Natural killer cell (primary cell): ENCODE results near the gene POLR3E. TPM values are rescaled to one million over a fixed set of nuclear protein-coding genes. Genes with fewer than 3 reads are reported as not detected.

Experiments used
- ATAC-seq, 3 donors: fragments of 150-1000 bp in 2 of 3; fragments of 200-7000 bp in 1 of 3; cut with Tn5 transposase; 1 replicate in 1 of 3; 2 replicates in 2 of 3; pipeline ENCODE4 v1.10.0; 2021; ENCODE audit warnings: mild to moderate bottlenecking in 2 of 3, moderate library complexity in 2 of 3
- DNase-seq, 2 donors: peaks; one replicate each; pipeline versions ENCODE4 v3.0.0 to v3.0.0-alpha.2; 2013 to 2021; ENCODE audit warnings: mixed read lengths in 1 of 2
- H3K27ac ChIP-seq: one replicate; pipeline ENCODE4 v1.5.1; 2013; ENCODE audit warnings: mild to moderate bottlenecking, low read length
- H3K27me3 ChIP-seq: one replicate; pipeline ENCODE4 v1.6.1; 2013; ENCODE audit warnings: low read length; ENCODE audit not compliant: control insufficient read depth, insufficient read depth
- H3K36me3 ChIP-seq: one replicate; pipeline ENCODE4 v1.6.1; 2013; ENCODE audit warnings: low read length; ENCODE audit not compliant: control insufficient read depth, insufficient read depth
- H3K4me1 ChIP-seq: one replicate; pipeline ENCODE4 v1.6.1; 2013; ENCODE audit warnings: low read length; ENCODE audit not compliant: control insufficient read depth, insufficient read depth
- H3K4me3 ChIP-seq: one replicate; pipeline ENCODE4 v1.5.1; 2013; ENCODE audit warnings: low read length
- H3K9me3 ChIP-seq: one replicate; pipeline ENCODE4 v1.6.1; 2013; ENCODE audit warnings: low read length; ENCODE audit not compliant: control insufficient read depth, insufficient read depth
- H3K27ac Mint-ChIP-seq, 2 donors: one replicate each; pipeline ENCODE4 v1.8.0; 2022; ENCODE audit warnings: mild to moderate bottlenecking in 2 of 2, mixed read lengths in 2 of 2, moderate library complexity in 1 of 2
- H3K27me3 Mint-ChIP-seq, 2 donors: one replicate each; pipeline ENCODE4 v1.8.0; 2022; ENCODE audit warnings: low read depth in 2 of 2, mixed read lengths in 2 of 2
- H3K36me3 Mint-ChIP-seq: one replicate; pipeline ENCODE4 v1.8.0; 2022; ENCODE audit warnings: mixed read lengths
- H3K4me1 Mint-ChIP-seq, 2 donors: one replicate each; pipeline ENCODE4 v1.8.0; 2022; ENCODE audit warnings: mixed read lengths in 2 of 2
- H3K4me3 Mint-ChIP-seq: one replicate; pipeline ENCODE4 v1.8.0; 2022; ENCODE audit warnings: mild to moderate bottlenecking, moderate library complexity, mixed read lengths
- H3K9me3 Mint-ChIP-seq, 2 donors: one replicate each; pipeline ENCODE4 v1.8.0; 2022; ENCODE audit warnings: mixed read lengths in 2 of 2
- CTCF ChIP-seq: fragments of 200-600 bp; IDR thresholded peaks from one replicate; pipeline ENCODE4 v1.8.0; 2022; ENCODE audit warnings: antibody characterized with exemption
- WGBS: methylation state at CpG from one replicate; pipeline ENCODE4 v1.1.7; 2013; ENCODE audit warnings: missing lambda C conversion rate; ENCODE audit not compliant: insufficient coverage; 5-methylcytosine and 5-hydroxymethylcytosine counted together
- intact Hi-C: fragments of 100-400 bp; cut with micrococcal nuclease; formaldehyde crosslinking; loops from one replicate; pipeline ENCODE4 v1.14.2; 2022
- total RNA-seq, 4 donors: library from RNA; stranded (reverse); fragments of 120-200 nt in 1 of 4; gene quantifications; one replicate each; pipeline versions ENCODE4 v1.2.3 to v1.2.4, GENCODE V29; 2013 to 2022

The POLR3E gene
- total RNA-seq, 3 donors from 2014 or later (not counting 1 experiment from before 2014, with no cell fraction given): 95.0 to 116 (median 104) TPM

GRCh38 chr16:22359679-22360078 lies 62.5 kb downstream of the POLR3E start:
- H3K27ac ChIP-seq: no peak overlapping the region
- DNase-seq (no peak), ATAC-seq (no peak)
- Mint-ChIP-seq H3K36me3 (no peaks in the 10 kb centered on the region), H3K27me3 (no peaks in the 10 kb centered on the region), H3K4me3 (no peak overlapping the region), H3K4me1 (peaks cover 12 to 27% of the 10 kb centered on the region in 2 donors), H3K27ac (peak overlapping the region in 1 of 2 donors; percentile 26), H3K9me3 (no peaks in the 10 kb centered on the region)
- H3K27me3 ChIP-seq: no peaks in the 10 kb centered on the region
- no peaks in the 10 kb centered on the region for H3K9me3 ChIP-seq
- peaks cover 14% of the 10 kb centered on the region for H3K4me1 ChIP-seq
- H3K36me3 ChIP-seq: peaks cover 2% of the 10 kb centered on the region
- no peak for TF ChIP-seq CTCF
- H3K4me3 ChIP-seq: no peak overlapping the region
- intact Hi-C loops: no loop called here

- H3K4me1 ChIP-seq: peaks cover 11% of the 10 kb centered on the region
- intact Hi-C loops: no loop called here
- H3K4me1 Mint-ChIP-seq: peaks cover 14 to 24% of the 10 kb centered on the region in 2 donors
Measured at GRCh38 chr16:22360963-22361659, 63.9 kb downstream of the POLR3E start.

GRCh38 chr16:22364241-22364640 lies 67.0 kb downstream of the POLR3E start:
- DNase-seq (no peak), ATAC-seq (no peak)
- Mint-ChIP-seq H3K36me3 (no peaks in the 10 kb centered on the region), H3K27me3 (no peaks in the 10 kb centered on the region), H3K4me1 (peaks cover 13 to 15% of the 10 kb centered on the region in 2 donors), H3K9me3 (no peaks in the 10 kb centered on the region), H3K4me3 (no peak overlapping the region), H3K27ac (no peak overlapping the region)
- H3K27ac ChIP-seq: no peak overlapping the region
- peaks cover 4% of the 10 kb centered on the region for H3K4me1 ChIP-seq
- no peaks in the 10 kb centered on the region for H3K27me3 ChIP-seq
- no peaks in the 10 kb centered on the region for H3K9me3 ChIP-seq
- H3K36me3 ChIP-seq: peaks cover 2% of the 10 kb centered on the region
- H3K4me3 ChIP-seq: no peak overlapping the region
- WGBS: 100% methylated on average over 2 of the region's 2 CpGs
- TF ChIP-seq CTCF: no peak
- intact Hi-C loops: no loop called here

More at GRCh38 chr16:22360963-22361659, 63.9 kb downstream of the POLR3E start:
- no peak overlapping the region for H3K4me3 ChIP-seq
- Mint-ChIP-seq H3K9me3 (no peaks in the 10 kb centered on the region), H3K27ac (no peak overlapping the region), H3K27me3 (no peaks in the 10 kb centered on the region), H3K4me3 (no peak overlapping the region), H3K36me3 (no peaks in the 10 kb centered on the region)
- no peaks in the 10 kb centered on the region for H3K9me3 ChIP-seq
- WGBS: 95% methylated on average over 8 of the region's 8 CpGs
- ATAC-seq (no peak), DNase-seq (no peak)
- H3K36me3 ChIP-seq: peaks cover 2% of the 10 kb centered on the region
- TF ChIP-seq CTCF: no peak
- H3K27ac ChIP-seq: no peak overlapping the region
- no peaks in the 10 kb centered on the region for H3K27me3 ChIP-seq

GRCh38 chr16:22366371-22366770 lies 69.2 kb downstream of the POLR3E start:
- Histone ChIP-seq H3K27me3 (no peaks in the 10 kb centered on the region), H3K4me3 (no peak overlapping the region), H3K36me3 (peaks cover 2% of the 10 kb centered on the region), H3K9me3 (no peaks in the 10 kb centered on the region), H3K27ac (no peak overlapping the region), H3K4me1 (peaks cover 4% of the 10 kb centered on the region)
- Mint-ChIP-seq H3K4me1 (peaks cover 15 to 19% of the 10 kb centered on the region in 2 donors), H3K4me3 (no peak overlapping the region), H3K27ac (no peak overlapping the region), H3K27me3 (no peaks in the 10 kb centered on the region), H3K36me3 (no peaks in the 10 kb centered on the region), H3K9me3 (no peaks in the 10 kb centered on the region)
- no peak for DNase-seq
- WGBS: 98% methylated on average over 2 of the region's 2 CpGs
- ATAC-seq: no peak
- TF ChIP-seq CTCF: no peak
- intact Hi-C loops: no loop called here
